K562 (cell line): ENCODE data around the gene SUPT16H. TPM values are rescaled to one million over a fixed set of nuclear protein-coding genes. Genes with fewer than 3 reads are reported as not detected.

Experiments used
- ATAC-seq: fragments of 200-7000 bp; cut with Tn5 transposase; 3 replicates; pipeline ENCODE4 v1.9.1; 2020; ENCODE audit warnings: moderate library complexity
- BruUV-seq: library from RNA; stranded (reverse); fragments of 400-500 nt; replicated peaks from 2 replicates; lab custom pipeline; 2021; lab: Mats Ljungman, UMichigan
- CTCF ChIA-PET: fragments of 300-600 bp; formaldehyde crosslinking; extraction: SDS; loops from one replicate; lab custom pipeline; 2021; ENCODE audit warnings: low intra/inter-chr PET ratio; lab: Yijun Ruan, JAX
- POLR2A ChIA-PET: fragments of 300-600, 350-650 bp; sonication (Branson Sonifier 250); formaldehyde crosslinking; extraction: SDS; loops from one replicate; lab custom pipeline; 2021; ENCODE audit warnings: antibody characterized with exemption, inconsistent platforms; lab: Yijun Ruan, JAX
- DNase-seq, 4 experiments: peaks; one replicate each; pipeline versions ENCODE4 v3.0.0 to v3.0.0-alpha.2; 2011 to 2018; ENCODE audit warnings: low spot score in 3 of 4, mixed read lengths in 3 of 4; ENCODE audit errors: extremely low read depth in 1 of 4
- FAIRE-seq: peaks from 2 replicates; lab custom pipeline; 2011; peaks lifted over from hg19 to GRCh38; lab: Jason Lieb, UNC
- H2AFZ ChIP-seq: 2 replicates; pipeline ENCODE4 v1.6.0; 2011; ENCODE audit warnings: low read depth, low read length, control low read depth, inconsistent platforms
- H3K27ac ChIP-seq: fragments of 200-600 bp; 3 replicates; pipeline ENCODE4 v1.8.0; 2011; ENCODE audit warnings: low read depth, mild to moderate bottlenecking, control low read depth, inconsistent platforms, low read length, moderate library complexity, mixed read lengths; ENCODE audit errors: extremely low read depth
- H3K27me3 ChIP-seq, 2 experiments: fragments of 300-600 bp in 1 of 2; 2 replicates in 1 of 2; 3 replicates in 1 of 2; pipeline versions ENCODE4 v1.6.0 to v1.8.0; 2011; ENCODE audit warnings: inconsistent platforms in 2 of 2, low read length in 2 of 2, mild to moderate bottlenecking in 1 of 2, mixed read lengths in 1 of 2, moderate library complexity in 1 of 2; ENCODE audit not compliant: control insufficient read depth in 2 of 2, insufficient read depth in 2 of 2
- H3K36me3 ChIP-seq: fragments of 300-600 bp; 3 replicates; pipeline ENCODE4 v1.8.0; 2011; ENCODE audit warnings: mild to moderate bottlenecking, low read length, inconsistent platforms; ENCODE audit not compliant: control insufficient read depth, insufficient read depth
- H3K4me1 ChIP-seq, 2 experiments: fragments of 200-600 bp in 1 of 2; replicated peaks in 1 of 2; 2 replicates in 1 of 2; 3 replicates in 1 of 2; pipeline versions ENCODE4 v1.5.1 to v1.8.0; 2011; ENCODE audit warnings: inconsistent platforms in 2 of 2, low read length in 2 of 2, mild to moderate bottlenecking in 1 of 2, mixed read lengths in 1 of 2, moderate library complexity in 1 of 2; ENCODE audit not compliant: control insufficient read depth in 2 of 2, insufficient read depth in 2 of 2
- H3K4me2 ChIP-seq: 2 replicates; pipeline ENCODE4 v1.6.1; 2011; ENCODE audit warnings: low read length, control low read depth, inconsistent platforms, mixed read lengths; ENCODE audit not compliant: insufficient read depth
- H3K4me3 ChIP-seq: fragments of 200-600 bp; sonication (generic), shearing (Covaris generic); 2 replicates; pipeline ENCODE4 v1.5.1; 2016; ENCODE audit warnings: control low read depth, inconsistent platforms
- H3K79me2 ChIP-seq: fragments of 200-600 bp; 3 replicates; pipeline ENCODE4 v1.8.0; 2011; ENCODE audit warnings: low read length, inconsistent platforms; ENCODE audit not compliant: control insufficient read depth, insufficient read depth
- H3K9ac ChIP-seq, 2 experiments: 2 replicates each; pipeline versions ENCODE4 v1.6.0 to v1.6.1; 2011; ENCODE audit warnings: low read depth in 2 of 2, low read length in 2 of 2, control low read depth in 1 of 2, inconsistent platforms in 1 of 2, mild to moderate bottlenecking in 1 of 2, mixed read lengths in 1 of 2; ENCODE audit not compliant: insufficient read depth in 1 of 2
- H3K9me1 ChIP-seq: one replicate; pipeline ENCODE4 v1.6.0; 2011; ENCODE audit warnings: inconsistent platforms, mild to moderate bottlenecking, low read length, moderate library complexity; ENCODE audit not compliant: control insufficient read depth, insufficient read depth
- H3K9me3 ChIP-seq: replicated peaks from 2 replicates; pipeline ENCODE4 v1.5.1; 2011; ENCODE audit warnings: low read depth, low read length, inconsistent platforms; ENCODE audit not compliant: control insufficient read depth, insufficient read depth
- H4K20me1 ChIP-seq: replicated peaks from 2 replicates; pipeline ENCODE4 v1.6.1; 2011; ENCODE audit warnings: low read length, inconsistent platforms, mixed read lengths; ENCODE audit not compliant: control insufficient read depth, insufficient read depth
- E2F5 ChIP-seq: sonication (generic); formaldehyde crosslinking; IDR thresholded peaks from 2 replicates; pipeline ENCODE4 v1.8.0; 2022; ENCODE audit warnings: mild to moderate bottlenecking, missing genetic modification reagents
- ILK ChIP-seq: fragments of 450-650 bp; IDR thresholded peaks from 2 replicates; pipeline ENCODE4 v1.6.1; 2016; ENCODE audit warnings: missing genetic modification characterization, low read depth, mild to moderate bottlenecking, missing compliant biosample characterization, moderate library complexity, borderline replicate concordance
- MAFG ChIP-seq: fragments of 450-650 bp; conservative IDR thresholded peaks from 2 replicates; pipeline ENCODE4 v1.6.1; 2016; ENCODE audit warnings: missing genetic modification characterization, missing compliant biosample characterization
- NR4A1 ChIP-seq, 2 experiments: fragments of 250-450 bp in 1 of 2; fragments of 450-650 bp in 1 of 2; sonication (Bioruptor Pico) in 1 of 2; IDR thresholded peaks; 2 replicates each; pipeline versions ENCODE4 v1.4.0 to v1.6.1; 2016 to 2020; ENCODE audit warnings: mild to moderate bottlenecking in 2 of 2, missing compliant biosample characterization in 1 of 2, missing genetic modification characterization in 1 of 2, moderate library complexity in 1 of 2
- PML ChIP-seq: IDR thresholded peaks from 2 replicates; pipeline ENCODE4 v1.6.1; 2012; ENCODE audit warnings: low read length, inconsistent platforms
- POU5F1 ChIP-seq: fragments of 150-350 bp; IDR thresholded peaks from 2 replicates; pipeline ENCODE4 v1.6.1; 2014; ENCODE audit warnings: borderline replicate concordance, low read length, low read depth, mild to moderate bottlenecking; ENCODE audit not compliant: partially characterized antibody
- SIRT6 ChIP-seq: IDR thresholded peaks from one replicate; pipeline ENCODE4 v1.6.1; 2012; ENCODE audit warnings: low read depth, mild to moderate bottlenecking, control low read depth, inconsistent platforms, low read length, moderate library complexity
- TCF7L2 ChIP-seq: fragments of 150-350 bp; IDR thresholded peaks from 2 replicates; pipeline ENCODE4 v1.6.1; 2016; ENCODE audit warnings: low read depth, mild to moderate bottlenecking, low read length, moderate library complexity
- UBTF ChIP-seq, 2 experiments: IDR thresholded peaks; 2 replicates each; pipeline ENCODE4 v1.6.1; 2012; ENCODE audit warnings: improper control_type of control experiment in 2 of 2, low read depth in 2 of 2, low read length in 2 of 2, borderline replicate concordance in 1 of 2
- ZNF124 ChIP-seq: sonication (generic); formaldehyde crosslinking; IDR thresholded peaks from 2 replicates; pipeline ENCODE4 v1.8.1; 2022; ENCODE audit warnings: missing genetic modification reagents
- ZNF274 ChIP-seq: IDR thresholded peaks from 2 replicates; pipeline ENCODE4 v1.6.1; 2011; ENCODE audit warnings: low read depth, mild to moderate bottlenecking, low read length, moderate library complexity, borderline replicate concordance
- ZNF780A ChIP-seq: fragments of 250-450 bp; sonication (Bioruptor Pico); IDR thresholded peaks from 2 replicates; pipeline ENCODE4 v1.5.0; 2021; ENCODE audit warnings: mild to moderate bottlenecking
- in situ Hi-C: fragments of 300-500 bp; cut with MboI; formaldehyde crosslinking; loops from 4 replicates; pipeline ENCODE4 v1.15.0; 2018; ENCODE audit warnings: inconsistent platforms, mixed read lengths
- intact Hi-C: fragments of 100-400 bp; cut with micrococcal nuclease; formaldehyde crosslinking; loops from 2 replicates; pipeline ENCODE4 v1.14.2; 2022
- polyA plus RNA-seq, 8 experiments: library from polyadenylated mRNA; depleted of rRNA in 4 of 8; stranded (reverse) in 5 of 8; unstranded in 3 of 8; fragments of >200 nt; fragmentation: Nextera tagmentation in 2 of 8; fragmentation: Illumina TruSeq in 1 of 8; extraction: Ambion mirVana in 2 of 8; extraction: Trizol in 1 of 8; gene quantifications; 2 replicates each; pipeline versions ENCODE4 v1.2.1 to v1.2.3, GENCODE V29; 2011 to 2014; ENCODE audit warnings: inconsistent platforms in 1 of 8, missing spikeins in 1 of 8
- total RNA-seq, 7 experiments: library from RNA; depleted of rRNA in 6 of 7; stranded (reverse); fragments of >200 nt in 6 of 7; fragmentation: Illumina TruSeq in 2 of 7; extraction: Trizol in 2 of 7; gene quantifications; 2 replicates each; pipeline versions ENCODE4 v1.2.1 to v1.2.3, GENCODE V29; 2011 to 2021; ENCODE audit warnings: low replicate concordance in 1 of 7
- TF ChIP-seq, protein P1 (sequence below): IDR thresholded peaks from 2 replicates; pipeline ENCODE4 v1.6.1; 2012; ENCODE audit warnings: low read depth, low read length, improper control_type of control experiment, borderline replicate concordance

Gene SUPT16H
- total and polyA plus RNA-seq, 9 of the 15 experiments (the other 6 are each of a cell fraction or from before 2014, with no cell fraction given), result 75.4 to 152 (median 105) TPM

DNA sequence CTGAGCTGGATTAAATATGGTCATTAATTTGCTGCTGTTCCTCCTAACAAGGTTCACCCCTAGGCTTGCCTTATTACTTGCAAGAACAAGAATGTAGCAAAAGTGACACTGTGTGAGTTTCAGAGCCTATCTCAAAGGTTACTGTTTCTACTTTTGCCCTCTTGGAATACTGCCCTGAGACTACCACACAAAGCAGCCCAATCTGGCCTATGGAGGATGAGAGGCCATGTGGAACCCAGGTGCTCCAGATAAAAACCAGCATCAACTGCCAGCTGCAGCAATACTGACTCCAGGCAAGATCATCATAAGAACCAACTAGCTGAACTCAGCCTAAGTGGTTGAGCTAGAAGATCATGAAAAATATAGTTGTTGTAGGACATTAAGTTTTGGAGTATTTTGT lies 22.4 kb upstream of the SUPT16H start:
- ChIA-PET POLR2A (interaction anchor here (1.3 kb wide), 1 partner anchor 22 kb away, joined by 4 read pairs; the partner anchor contains the start of gene SUPT16H), CTCF (no interaction called here)
- Histone ChIP-seq H3K9me3 (no peaks in the 10 kb centered on the region), H3K4me3 (no peak overlapping the region), H3K27ac (no peak overlapping the region), H3K36me3 (peaks cover 95% of the 10 kb centered on the region), H3K4me2 (no peak overlapping the region), H3K27me3 (no peaks in the 10 kb centered on the region), H3K79me2 (no peaks in the 10 kb centered on the region), H3K9ac (no peak overlapping the region), H2AFZ (no peak overlapping the region), H4K20me1 (no peaks in the 10 kb centered on the region), H3K4me1 (peaks cover 0 to 2% of the 10 kb centered on the region in 2 experiments; a peak in 1 of 5 replicates), H3K9me1 (no peaks in the 10 kb centered on the region)
- intact Hi-C loops (no loop called here), in situ Hi-C loops (no loop called here)
- BruUV-seq, result no TSS peak
- FAIRE-seq, result no peak
- no peak for DNase-seq
- ATAC-seq, result no peak
- TF ChIP-seq SIRT6, result no peak
- no peak for TF ChIP-seq TCF7L2
- TF ChIP-seq PML, result no peak
- TF ChIP-seq, protein P1, sequence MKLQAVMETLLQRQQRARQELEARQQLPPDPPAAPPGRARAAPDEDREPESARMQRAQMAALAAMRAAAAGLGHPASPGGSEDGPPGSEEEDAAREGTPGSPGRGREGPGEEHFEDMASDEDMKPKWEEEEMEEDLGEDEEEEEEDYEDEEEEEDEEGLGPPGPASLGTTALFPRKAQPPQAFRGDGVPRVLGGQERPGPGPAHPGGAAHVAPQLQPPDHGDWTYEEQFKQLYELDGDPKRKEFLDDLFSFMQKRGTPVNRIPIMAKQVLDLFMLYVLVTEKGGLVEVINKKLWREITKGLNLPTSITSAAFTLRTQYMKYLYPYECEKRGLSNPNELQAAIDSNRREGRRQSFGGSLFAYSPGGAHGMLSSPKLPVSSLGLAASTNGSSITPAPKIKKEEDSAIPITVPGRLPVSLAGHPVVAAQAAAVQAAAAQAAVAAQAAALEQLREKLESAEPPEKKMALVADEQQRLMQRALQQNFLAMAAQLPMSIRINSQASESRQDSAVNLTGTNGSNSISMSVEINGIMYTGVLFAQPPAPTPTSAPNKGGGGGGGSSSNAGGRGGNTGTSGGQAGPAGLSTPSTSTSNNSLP, result no peak
- TF ChIP-seq ZNF274, result no peak
- no peak for TF ChIP-seq E2F5 (CRISPR knock-in tag)
- no peak for TF ChIP-seq POU5F1
- TF ChIP-seq NR4A1 (CRISPR knock-in tag; IDR thresholded peaks at IDR 0.05), result no peak
- no peak for TF ChIP-seq NR4A1 (tag; IDR thresholded peaks at IDR 0.05)
- no peak for TF ChIP-seq UBTF (IDR thresholded peaks at IDR 0.05; ENCODE audit: borderline replicate concordance in 1 of 2, low read depth in 2 of 2, low read length in 2 of 2)
- TF ChIP-seq ZNF780A, result no peak
- no peak for TF ChIP-seq ZNF124 (CRISPR knock-in tag)
- no peak for TF ChIP-seq MAFG
- no peak for TF ChIP-seq ILK (tag)
